HepG2 (cell line): Measurements from ENCODE around the gene PKN2. TPM values are rescaled to one million over a fixed set of nuclear protein-coding genes. Genes with fewer than 3 reads are reported as not detected.

Experiments used
- ATAC-seq: fragments of 200-7000 bp; cut with Tn5 transposase; 3 replicates; pipeline ENCODE4 v1.9.1; 2020; ENCODE audit warnings: mild to moderate bottlenecking, moderate library complexity
- BruUV-seq: library from RNA; stranded (reverse); fragments of 400-500 nt; replicated peaks from 2 replicates; lab custom pipeline; 2021; lab: Mats Ljungman, UMichigan
- CTCF ChIA-PET: fragments of 300-600 bp; formaldehyde crosslinking; extraction: SDS; loops from one replicate; lab custom pipeline; 2021; ENCODE audit warnings: low total read pairs, inconsistent platforms, low intra/inter-chr PET ratio; lab: Yijun Ruan, JAX
- POLR2A ChIA-PET: fragments of 350-600 bp; sonication (Branson Sonifier 250); formaldehyde crosslinking; loops from one replicate; lab custom pipeline; 2020; ENCODE audit warnings: antibody characterized with exemption, inconsistent platforms; lab: Yijun Ruan, JAX
- DNase-seq: peaks from one replicate; pipeline ENCODE4 v3.0.0-alpha.2; 2015; ENCODE audit warnings: low spot score
- FAIRE-seq: peaks from 3 replicates; lab custom pipeline; 2011; peaks lifted over from hg19 to GRCh38; lab: Jason Lieb, UNC
- H2AFZ ChIP-seq: one replicate; pipeline ENCODE4 v1.6.1; 2011; ENCODE audit warnings: low read length, inconsistent platforms
- H3K27ac ChIP-seq: fragments of 300-600 bp; 3 replicates; pipeline ENCODE4 v1.8.0; 2011; ENCODE audit warnings: mixed run types, mild to moderate bottlenecking, mixed read lengths, low read length, inconsistent platforms; ENCODE audit not compliant: insufficient read depth; ENCODE audit errors: extremely low read length
- H3K27me3 ChIP-seq, 2 experiments: fragments of 200-600 bp in 1 of 2; 2 replicates in 1 of 2; 3 replicates in 1 of 2; pipeline versions ENCODE4 v1.6.0 to v1.8.0; 2011; ENCODE audit warnings: low read length in 2 of 2, mild to moderate bottlenecking in 2 of 2, moderate library complexity in 2 of 2, inconsistent platforms in 1 of 2; ENCODE audit not compliant: insufficient read depth in 2 of 2, control insufficient read depth in 1 of 2
- H3K36me3 ChIP-seq, 2 experiments: fragments of 200-600 bp in 1 of 2; replicated peaks in 1 of 2; 2 replicates in 1 of 2; 3 replicates in 1 of 2; pipeline versions ENCODE4 v1.5.1 to v1.8.0; 2011; ENCODE audit warnings: low read length in 2 of 2, inconsistent platforms in 1 of 2; ENCODE audit not compliant: insufficient read depth in 2 of 2, control insufficient read depth in 1 of 2
- H3K4me1 ChIP-seq: 2 replicates; pipeline ENCODE4 v1.5.1; 2012; ENCODE audit warnings: low read length, inconsistent platforms; ENCODE audit not compliant: insufficient read depth
- H3K4me2 ChIP-seq: 2 replicates; pipeline ENCODE4 v1.6.0; 2011; ENCODE audit warnings: low read depth, low read length, inconsistent platforms
- H3K4me3 ChIP-seq, 3 experiments: fragments of 200-600 bp in 1 of 3; sonication (generic), shearing (Covaris generic) in 1 of 3; replicated peaks in 1 of 3; 2 replicates each; pipeline ENCODE4 v1.5.1; 2011 to 2016; ENCODE audit warnings: low read length in 3 of 3, inconsistent platforms in 2 of 3, low read depth in 2 of 3, mild to moderate bottlenecking in 2 of 3, control low read depth in 1 of 3, mixed read lengths in 1 of 3; ENCODE audit not compliant: insufficient read depth in 1 of 3
- H3K79me2 ChIP-seq: one replicate; pipeline ENCODE4 v1.6.1; 2011; ENCODE audit warnings: low read length, inconsistent platforms; ENCODE audit not compliant: insufficient read depth
- H3K9ac ChIP-seq: 2 replicates; pipeline ENCODE4 v1.6.0; 2011; ENCODE audit warnings: mild to moderate bottlenecking, low read depth, low read length, inconsistent platforms; ENCODE audit not compliant: insufficient read depth
- H3K9me3 ChIP-seq: 2 replicates; pipeline ENCODE4 v1.5.1; 2012; ENCODE audit warnings: mild to moderate bottlenecking, low read length
- H4K20me1 ChIP-seq: 2 replicates; pipeline ENCODE4 v1.6.0; 2011; ENCODE audit warnings: inconsistent platforms, mild to moderate bottlenecking, low read length, moderate library complexity; ENCODE audit not compliant: insufficient read depth
- GLI4 ChIP-seq: sonication (generic); formaldehyde crosslinking; IDR thresholded peaks from 2 replicates; pipeline ENCODE4 v1.5.1; 2020; ENCODE audit warnings: missing genetic modification reagents, mild to moderate bottlenecking, moderate library complexity, borderline replicate concordance
- GZF1 ChIP-seq: sonication (generic); formaldehyde crosslinking; IDR thresholded peaks from 2 replicates; pipeline ENCODE4 v1.5.1; 2020; ENCODE audit warnings: mild to moderate bottlenecking, missing genetic modification reagents
- HCFC1 ChIP-seq: fragments of 150-350 bp; IDR thresholded peaks from 2 replicates; pipeline ENCODE4 v1.6.1; 2014; ENCODE audit warnings: low read depth, low read length
- MLX ChIP-seq: IDR thresholded peaks from 2 replicates; pipeline ENCODE4 v1.6.1; 2016
- NKX3-1 ChIP-seq: sonication (generic); formaldehyde crosslinking; IDR thresholded peaks from 2 replicates; pipeline ENCODE4 v1.5.0; 2020; ENCODE audit warnings: missing genetic modification reagents
- PLRG1 ChIP-seq: fragments of 450-650 bp; conservative IDR thresholded peaks from 2 replicates; pipeline ENCODE4 v1.6.1; 2016
- POGK ChIP-seq: sonication (generic); formaldehyde crosslinking; conservative IDR thresholded peaks from 2 replicates; pipeline ENCODE4 v1.8.0; 2022; ENCODE audit warnings: mild to moderate bottlenecking, moderate library complexity, missing genetic modification reagents
- SALL1 ChIP-seq: sonication (generic); formaldehyde crosslinking; IDR thresholded peaks from 2 replicates; pipeline ENCODE4 v1.8.0; 2022; ENCODE audit warnings: mild to moderate bottlenecking, missing genetic modification reagents
- TIGD3 ChIP-seq: sonication (generic); formaldehyde crosslinking; IDR thresholded peaks from 2 replicates; pipeline ENCODE4 v1.5.1; 2020; ENCODE audit warnings: mild to moderate bottlenecking, missing genetic modification reagents, borderline replicate concordance
- TMF1 ChIP-seq: sonication (generic); formaldehyde crosslinking; IDR thresholded peaks from 2 replicates; pipeline ENCODE4 v1.8.1; 2022; ENCODE audit warnings: low read depth, missing genetic modification reagents
- ZBTB49 ChIP-seq: sonication (generic); formaldehyde crosslinking; IDR thresholded peaks from 2 replicates; pipeline ENCODE4 v1.4.0; 2020; ENCODE audit warnings: missing genetic modification reagents, borderline replicate concordance
- ZNF281 ChIP-seq: sonication (generic); formaldehyde crosslinking; IDR thresholded peaks from 2 replicates; pipeline ENCODE4 v1.4.0; 2020; ENCODE audit warnings: missing genetic modification reagents, borderline replicate concordance
- ZNF30 ChIP-seq: sonication (generic); formaldehyde crosslinking; IDR thresholded peaks from 2 replicates; pipeline ENCODE4 v1.5.0; 2020; ENCODE audit warnings: mild to moderate bottlenecking, missing genetic modification reagents
- ZNF883 ChIP-seq: sonication (generic); formaldehyde crosslinking; IDR thresholded peaks from 2 replicates; pipeline ENCODE4 v1.5.1; 2020; ENCODE audit warnings: mild to moderate bottlenecking, missing genetic modification reagents; ENCODE audit errors: not compliant biosample characterization
- WGBS: methylation state at CpG from one replicate; pipeline ENCODE4 v1.1.6; 2017; ENCODE audit warnings: low lambda C conversion rate; 5-methylcytosine and 5-hydroxymethylcytosine counted together
- in situ Hi-C: cut with HindIII; loops from 2 replicates; pipeline ENCODE4 v1.10.0; 2017; ENCODE audit warnings: low pct_unique_long_range_greater_than_20kb; ENCODE audit not compliant: extremely low pct_ligation_motif_present
- intact Hi-C: fragments of 100-400 bp; cut with micrococcal nuclease; formaldehyde crosslinking; loops from one replicate; pipeline ENCODE4 v1.10.0; 2022; ENCODE audit not compliant: unreplicated experiment
- polyA plus RNA-seq, 8 experiments: library from polyadenylated mRNA; depleted of rRNA in 3 of 8; stranded (reverse) in 7 of 8; unstranded in 1 of 8; fragments of >200 nt; fragmentation: Illumina TruSeq in 4 of 8; extraction: Trizol in 4 of 8; gene quantifications; 2 replicates each; pipeline versions ENCODE4 v1.2.1 to v1.2.3, GENCODE V29; 2011 to 2016; ENCODE audit warnings: low read depth in 4 of 8, missing spikeins in 1 of 8, mixed read lengths in 1 of 8; ENCODE audit not compliant: insufficient read depth in 1 of 8
- total RNA-seq, 5 experiments: library from RNA; depleted of rRNA; stranded (reverse); fragments of >200 nt; fragmentation: Illumina TruSeq; extraction: Trizol; gene quantifications; 2 replicates each; pipeline ENCODE4 v1.2.3, GENCODE V29; 2016; ENCODE audit warnings: low read depth in 1 of 5

The PKN2 gene
- total and polyA plus RNA-seq, 2 of the 13 experiments (the other 11 are each of a cell fraction or from before 2014, with no cell fraction given) = 17.0 to 29.4 TPM

- TF ChIP-seq ZNF281 (CRISPR knock-in tag) = no peak
- TF ChIP-seq, all 625 proteins: peak for 0
These were observed 84.1 kb downstream of the PKN2 start (continued) for GRCh38 chr1:88768187-88768586.

- BruUV-seq = no TSS peak
- H3K4me3 ChIP-seq = no peak overlapping the region
- no peaks in the 10 kb centered on the region for H3K27me3 ChIP-seq
- H3K79me2 ChIP-seq = peaks cover 3% of the 10 kb centered on the region
- H3K9me3 ChIP-seq = no peaks in the 10 kb centered on the region
- ChIA-PET CTCF (no interaction called here), POLR2A (no interaction called here)
- no peak for ATAC-seq
- no peak for FAIRE-seq
- H3K36me3 ChIP-seq = peaks cover 6 to 26% of the 10 kb centered on the region in 2 experiments
- H3K9ac ChIP-seq = no peak overlapping the region
- 96% methylated on average over 5 of the region's 5 CpGs for WGBS
- no peaks in the 10 kb centered on the region for H3K4me1 ChIP-seq
- no peak overlapping the region for H3K27ac ChIP-seq
- in situ Hi-C loops (no loop called here), intact Hi-C loops (no loop called here)
- H3K4me2 ChIP-seq = no peak overlapping the region
- no peak for DNase-seq
- H4K20me1 ChIP-seq = no peaks in the 10 kb centered on the region
- no peak overlapping the region for H2AFZ ChIP-seq
- TF ChIP-seq NKX3-1 (CRISPR knock-in tag) (no peak), POGK (CRISPR knock-in tag) (no peak), TMF1 (CRISPR knock-in tag) (no peak), GZF1 (CRISPR knock-in tag) (no peak), ZNF30 (CRISPR knock-in tag) (no peak), GLI4 (no peak), ZBTB49 (CRISPR knock-in tag) (no peak), ZNF883 (CRISPR knock-in tag) (no peak), HCFC1 (no peak), PLRG1 (no peak), SALL1 (CRISPR knock-in tag) (no peak), TIGD3 (no peak), MLX (no peak)
These were observed 84.7 kb downstream of the PKN2 start for GRCh38 chr1:88768816-88769215.
